GM12801 (cell line): ENCODE measurements around the gene LRP5.

Source experiments
- CTCF ChIP-seq: IDR thresholded peaks from one replicate; pipeline ENCODE4 v1.5.1; 2011; ENCODE audit warnings: control low read depth; ENCODE audit not compliant: insufficient read length; ENCODE audit errors: extremely low read depth

LRP5 gene

GRCh38 chr11:68369756-68370155, 57.4 kb downstream of the LRP5 start:
- TF ChIP-seq CTCF: no peak

DNA sequence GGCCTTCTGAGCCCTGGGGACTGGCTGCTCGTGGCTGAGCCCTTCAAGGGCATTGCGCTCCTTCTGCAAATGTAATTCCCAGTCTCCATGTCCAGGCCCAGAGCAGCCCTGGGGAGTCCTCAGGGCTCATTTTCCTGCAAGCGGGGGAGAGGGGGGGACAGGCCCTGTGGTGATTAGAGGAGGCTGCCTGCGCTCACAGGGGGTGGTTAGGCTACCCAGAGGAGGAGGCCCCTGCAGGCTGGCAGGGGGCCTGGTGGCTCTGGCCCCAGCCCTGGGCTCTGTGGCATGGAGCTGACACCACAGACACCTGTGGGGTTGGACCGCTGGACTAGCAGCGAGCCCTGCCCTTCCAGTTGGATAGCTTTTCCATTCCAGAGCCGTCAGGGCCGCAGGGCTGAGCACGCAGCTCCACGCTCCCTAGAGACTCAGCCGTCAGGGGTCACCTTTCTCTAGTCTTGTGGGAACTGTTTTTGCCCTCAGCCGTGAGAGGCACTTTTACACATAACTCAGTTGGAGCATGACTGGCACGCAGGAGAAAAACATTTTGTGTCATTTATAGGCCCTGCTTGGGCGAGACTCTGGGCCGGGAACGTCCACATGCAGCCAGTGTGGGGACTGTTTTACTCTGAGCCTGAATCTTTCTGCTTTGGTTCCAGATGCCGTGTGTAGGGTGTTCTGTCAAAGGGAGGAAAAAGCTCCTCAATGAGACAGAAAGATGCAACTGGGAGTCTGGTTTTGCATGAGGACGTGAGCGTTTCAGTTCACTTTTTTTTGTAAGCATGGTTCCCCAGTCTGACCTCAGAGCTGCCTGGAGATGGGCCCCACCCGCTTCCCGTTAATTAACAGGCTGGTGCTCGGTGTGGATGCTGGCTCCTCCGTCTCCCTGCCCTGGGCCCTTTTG, 58.1 kb downstream of the LRP5 start:
- no peak for TF ChIP-seq CTCF

DNA sequence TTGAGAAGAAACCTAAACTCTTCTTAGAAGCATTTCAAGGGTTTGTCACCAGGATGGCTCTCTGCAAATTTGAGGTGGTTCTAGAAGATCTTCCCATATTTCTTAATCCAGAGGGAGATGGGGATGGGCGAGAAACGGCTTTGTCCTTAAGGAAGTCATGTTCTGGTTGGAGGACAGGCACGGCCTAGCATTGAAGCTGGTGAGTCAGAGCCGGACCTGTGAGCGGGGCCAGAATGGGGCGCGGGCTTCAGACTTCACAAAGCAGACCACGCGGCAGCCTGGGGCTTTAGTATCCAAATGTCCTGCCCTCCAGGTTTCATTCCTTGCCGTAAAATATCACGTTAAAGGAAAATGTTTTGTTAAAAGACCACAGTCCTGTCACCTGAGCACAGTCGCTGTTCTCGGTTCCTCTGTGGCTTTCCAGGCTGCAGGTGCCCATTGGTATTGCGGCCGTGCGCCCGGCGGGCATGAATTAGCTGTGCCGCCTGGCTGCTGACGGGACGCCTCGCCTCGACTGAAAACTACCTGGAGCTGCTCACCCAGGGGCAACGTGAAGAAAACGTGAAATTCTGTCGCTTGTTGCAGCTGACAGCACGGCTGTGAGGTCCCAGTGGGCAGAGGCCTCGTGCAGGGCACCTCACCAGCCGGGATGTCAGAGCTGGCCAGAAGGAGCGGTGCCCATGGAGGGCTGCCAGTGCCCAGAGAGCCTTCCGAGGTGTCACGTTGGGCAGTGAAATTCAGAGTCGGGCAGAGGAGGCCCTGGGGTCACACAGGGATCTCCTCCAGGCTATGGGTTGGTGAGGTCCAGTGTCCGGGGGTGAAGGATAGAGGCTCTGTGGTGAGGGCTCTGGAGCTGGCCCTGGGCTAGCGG, 59.0 kb downstream of the LRP5 start:
- TF ChIP-seq CTCF: no peak

- TF ChIP-seq CTCF: no peak
Measured at GRCh38 chr11:68372114-68372513, 59.7 kb downstream of the LRP5 start.

- TF ChIP-seq CTCF: no peak
Measured at GRCh38 chr11:68372625-68373024, 60.2 kb downstream of the LRP5 start.

DNA sequence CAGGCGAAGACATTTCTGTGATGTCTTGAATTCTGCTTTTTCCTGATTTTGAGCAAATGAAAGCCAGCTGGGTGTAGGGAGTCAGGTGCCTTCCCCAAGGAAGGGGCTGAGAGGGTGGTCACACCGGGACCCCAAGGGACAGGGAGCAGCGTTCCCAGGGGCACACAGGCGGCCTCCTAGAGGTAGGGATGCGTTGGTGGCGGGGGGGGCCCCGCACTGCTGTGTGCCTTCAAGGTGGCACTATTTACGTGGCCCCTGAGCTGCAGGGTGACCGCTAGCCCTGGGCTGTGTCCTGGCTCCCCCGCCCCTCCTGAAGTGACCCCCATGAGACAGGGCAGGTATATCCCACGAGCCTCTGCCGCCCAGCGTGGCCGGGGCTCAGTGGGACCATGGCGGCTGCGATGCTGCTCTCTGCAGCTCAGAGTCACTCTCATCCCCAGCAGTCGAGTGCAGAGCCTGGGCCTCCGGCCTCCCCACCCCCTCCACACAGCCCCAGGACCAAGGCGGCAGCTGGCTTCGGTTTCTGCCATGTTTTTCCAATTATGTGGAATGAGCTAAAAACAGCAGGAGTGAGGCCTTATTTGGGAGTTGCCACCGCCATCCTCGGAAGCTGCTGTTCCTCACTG, 60.9 kb downstream of the LRP5 start:
- TF ChIP-seq CTCF: no peak
